HCT116 (cell line): ENCODE data around the gene FAM131A.

Experiments
- EZH2phosphoT487 ChIP-seq: fragments of 200-600 bp; IDR thresholded peaks from 2 replicates; pipeline ENCODE4 v1.6.1; 2018; ENCODE audit warnings: antibody characterized with exemption, borderline replicate concordance
- POLR2A ChIP-seq: IDR thresholded peaks from 2 replicates; pipeline ENCODE4 v1.7.0; 2011; ENCODE audit warnings: borderline replicate concordance; ENCODE audit not compliant: insufficient read depth, insufficient read length; ENCODE audit errors: extremely low read depth
- SRF ChIP-seq: IDR thresholded peaks from 2 replicates; pipeline ENCODE4 v1.6.1; 2012; ENCODE audit warnings: low read depth
- TF ChIP-seq, protein P1 (sequence below), 3 experiments: fragments of 200-600 bp in 1 of 3; sonication (generic) in 1 of 3; IDR thresholded peaks in 2 of 3; conservative IDR thresholded peaks in 1 of 3; 2 replicates each; pipeline ENCODE4 v1.5.1; 2012 to 2017; ENCODE audit warnings: low read depth in 2 of 3, low read length in 2 of 3, antibody characterized with exemption in 1 of 3, borderline replicate concordance in 1 of 3, control low read depth in 1 of 3, mild to moderate bottlenecking in 1 of 3, mixed read lengths in 1 of 3, mixed run types in 1 of 3, moderate library complexity in 1 of 3; ENCODE audit not compliant: insufficient read depth in 1 of 3
- TF ChIP-seq, protein P2 (sequence below): IDR thresholded peaks from 2 replicates; pipeline ENCODE4 v1.6.1; 2012

DNA sequence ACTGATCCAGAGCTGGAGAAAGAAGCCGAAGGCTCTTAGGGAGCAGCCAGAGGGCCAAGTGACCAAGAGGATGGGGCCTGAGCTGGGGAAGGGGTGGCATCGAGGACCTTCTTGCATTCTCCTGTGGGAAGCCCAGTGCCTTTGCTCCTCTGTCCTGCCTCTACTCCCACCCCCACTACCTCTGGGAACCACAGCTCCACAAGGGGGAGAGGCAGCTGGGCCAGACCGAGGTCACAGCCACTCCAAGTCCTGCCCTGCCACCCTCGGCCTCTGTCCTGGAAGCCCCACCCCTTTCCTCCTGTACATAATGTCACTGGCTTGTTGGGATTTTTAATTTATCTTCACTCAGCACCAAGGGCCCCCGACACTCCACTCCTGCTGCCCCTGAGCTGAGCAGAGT, 52.0 kb downstream of the FAM131A start:
- TF ChIP-seq POLR2A (no peak), EZH2phosphoT487 (no peak), SRF (no peak)
- TF ChIP-seq, protein P1, sequence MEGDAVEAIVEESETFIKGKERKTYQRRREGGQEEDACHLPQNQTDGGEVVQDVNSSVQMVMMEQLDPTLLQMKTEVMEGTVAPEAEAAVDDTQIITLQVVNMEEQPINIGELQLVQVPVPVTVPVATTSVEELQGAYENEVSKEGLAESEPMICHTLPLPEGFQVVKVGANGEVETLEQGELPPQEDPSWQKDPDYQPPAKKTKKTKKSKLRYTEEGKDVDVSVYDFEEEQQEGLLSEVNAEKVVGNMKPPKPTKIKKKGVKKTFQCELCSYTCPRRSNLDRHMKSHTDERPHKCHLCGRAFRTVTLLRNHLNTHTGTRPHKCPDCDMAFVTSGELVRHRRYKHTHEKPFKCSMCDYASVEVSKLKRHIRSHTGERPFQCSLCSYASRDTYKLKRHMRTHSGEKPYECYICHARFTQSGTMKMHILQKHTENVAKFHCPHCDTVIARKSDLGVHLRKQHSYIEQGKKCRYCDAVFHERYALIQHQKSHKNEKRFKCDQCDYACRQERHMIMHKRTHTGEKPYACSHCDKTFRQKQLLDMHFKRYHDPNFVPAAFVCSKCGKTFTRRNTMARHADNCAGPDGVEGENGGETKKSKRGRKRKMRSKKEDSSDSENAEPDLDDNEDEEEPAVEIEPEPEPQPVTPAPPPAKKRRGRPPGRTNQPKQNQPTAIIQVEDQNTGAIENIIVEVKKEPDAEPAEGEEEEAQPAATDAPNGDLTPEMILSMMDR (IDR thresholded peaks at IDR 0.05 in 2 of 3, conservative IDR thresholded peaks at IDR 0.05 in 1 of 3; ENCODE audit: borderline replicate concordance in 1 of 3, insufficient read depth in 1 of 3, low read depth in 2 of 3, low read length in 2 of 3), result no peak
- TF ChIP-seq, protein P2, sequence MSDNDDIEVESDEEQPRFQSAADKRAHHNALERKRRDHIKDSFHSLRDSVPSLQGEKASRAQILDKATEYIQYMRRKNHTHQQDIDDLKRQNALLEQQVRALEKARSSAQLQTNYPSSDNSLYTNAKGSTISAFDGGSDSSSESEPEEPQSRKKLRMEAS, result no peak
